ENCODE measurements around the gene SIL1.

Gene SIL1

DNA sequence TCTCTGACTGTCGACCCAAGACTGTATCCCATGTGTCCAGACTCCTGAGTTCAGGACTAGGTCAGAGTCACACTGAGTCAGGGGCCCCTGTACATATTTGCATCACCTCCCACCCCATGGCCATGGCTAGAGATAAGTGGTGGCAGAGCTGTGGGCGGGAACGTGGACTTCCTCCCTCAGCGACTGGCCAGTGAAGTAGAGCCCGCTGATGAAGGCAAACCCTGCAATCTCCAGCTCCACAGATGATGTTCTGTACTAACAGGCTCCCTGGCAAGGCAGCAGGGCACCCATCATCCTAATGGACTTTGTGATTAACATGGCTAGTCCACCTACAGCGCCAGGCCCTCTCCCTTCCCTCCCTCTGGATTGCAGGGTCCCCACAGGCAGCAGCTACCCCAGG, 212.5 kb downstream of the SIL1 start:
- Histone ChIP-seq H3K27me3 (ENCODE audit: control insufficient read depth, insufficient read depth, low read length) (no peaks in the 10 kb centered on the region), H3K9ac (ENCODE audit: low read length) (peak overlapping the region; percentile 18), H3K9me3 (ENCODE audit: control insufficient read depth, low read length) (no peaks in the 10 kb centered on the region), H3K36me3 (ENCODE audit: control insufficient read depth, insufficient read depth, low read length) (no peaks in the 10 kb centered on the region), H3K4me1 (ENCODE audit: control insufficient read depth, insufficient read depth, low read length) (peaks cover 19% of the 10 kb centered on the region), H3K4me3 (ENCODE audit: low read length) (no peak overlapping the region)

DNA sequence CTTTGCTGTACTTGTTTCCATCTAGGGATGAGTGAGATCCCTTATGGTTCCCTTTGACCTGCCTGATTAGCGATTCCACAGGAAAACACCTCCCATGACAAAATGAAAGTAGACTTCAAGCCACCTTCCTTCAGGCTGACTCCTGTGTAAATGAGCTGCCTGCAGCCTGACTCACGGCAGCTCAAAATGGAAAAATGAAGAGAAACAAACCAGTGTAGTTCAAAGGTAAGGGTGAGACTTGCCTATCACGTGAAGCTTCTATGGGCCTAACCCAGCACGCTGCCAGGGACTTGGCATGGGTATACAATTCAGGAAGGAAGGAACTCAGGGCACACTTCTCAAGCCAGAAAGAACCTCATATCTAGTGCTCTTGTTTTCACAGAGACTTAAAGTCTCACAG, 212.9 kb downstream of the SIL1 start:
- Histone ChIP-seq H3K9ac (ENCODE audit: low read length) (peak overlapping the region; percentile 18), H3K27me3 (ENCODE audit: control insufficient read depth, insufficient read depth, low read length) (no peaks in the 10 kb centered on the region), H3K4me3 (ENCODE audit: low read length) (no peak overlapping the region), H3K4me1 (ENCODE audit: control insufficient read depth, insufficient read depth, low read length) (peaks cover 19% of the 10 kb centered on the region), H3K9me3 (ENCODE audit: control insufficient read depth, low read length) (no peaks in the 10 kb centered on the region), H3K36me3 (ENCODE audit: control insufficient read depth, insufficient read depth, low read length) (no peaks in the 10 kb centered on the region)

DNA sequence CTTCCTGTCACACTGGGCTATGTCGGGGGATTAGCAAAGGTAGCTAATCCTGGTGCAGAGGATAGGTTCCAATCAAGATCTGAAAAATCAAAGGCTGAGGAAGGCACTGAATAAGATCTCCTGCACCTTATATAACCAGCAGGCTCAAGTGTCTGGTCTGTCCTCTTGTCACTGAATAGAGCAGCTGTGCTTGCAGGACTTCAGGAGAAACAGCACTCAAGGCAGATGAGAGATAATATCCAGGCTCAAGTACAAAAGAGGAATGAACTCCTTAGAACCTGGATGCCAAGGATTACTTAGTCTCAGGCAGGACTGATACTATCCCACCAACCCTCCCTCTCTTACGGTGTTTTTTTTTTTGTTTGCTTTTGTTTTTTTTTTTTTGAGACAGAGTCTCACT, 214.2 kb downstream of the SIL1 start:
- H3K36me3 ChIP-seq (ENCODE audit: control insufficient read depth, insufficient read depth, low read length) = no peaks in the 10 kb centered on the region
- no peaks in the 10 kb centered on the region for H3K27me3 ChIP-seq (ENCODE audit: control insufficient read depth, insufficient read depth, low read length)
- no peak overlapping the region for H3K9ac ChIP-seq (ENCODE audit: low read length)
- H3K4me3 ChIP-seq (ENCODE audit: low read length) = no peak overlapping the region
- H3K4me1 ChIP-seq (ENCODE audit: control insufficient read depth, insufficient read depth, low read length) = peaks cover 19% of the 10 kb centered on the region
- no peaks in the 10 kb centered on the region for H3K9me3 ChIP-seq (ENCODE audit: control insufficient read depth, low read length)

DNA sequence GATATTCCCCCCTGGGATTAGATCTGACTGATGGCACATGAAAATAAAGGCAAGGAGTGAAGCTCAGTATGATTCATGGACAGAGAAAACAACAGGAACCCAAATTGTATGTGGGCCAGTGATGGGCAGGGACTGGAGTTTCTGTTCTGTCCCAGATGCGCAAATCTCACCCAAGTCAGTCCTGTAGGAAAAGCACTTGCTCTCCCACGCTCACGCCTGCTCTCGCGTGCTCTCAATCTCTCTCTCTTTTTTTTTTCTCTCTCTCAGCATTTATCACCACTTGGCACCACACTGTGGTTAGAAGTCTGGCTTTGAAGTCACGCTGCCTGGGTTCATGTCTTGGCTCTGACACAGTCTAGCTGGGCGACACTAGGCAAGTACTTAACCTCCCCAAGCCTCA, 216.6 kb downstream of the SIL1 start:
- no peak overlapping the region for H3K9ac ChIP-seq (ENCODE audit: low read length)
- H3K36me3 ChIP-seq (ENCODE audit: control insufficient read depth, insufficient read depth, low read length) = no peaks in the 10 kb centered on the region
- no peaks in the 10 kb centered on the region for H3K9me3 ChIP-seq (ENCODE audit: control insufficient read depth, low read length)
- H3K4me1 ChIP-seq (ENCODE audit: control insufficient read depth, insufficient read depth, low read length) = peaks cover 19% of the 10 kb centered on the region
- H3K27me3 ChIP-seq (ENCODE audit: control insufficient read depth, insufficient read depth, low read length) = no peaks in the 10 kb centered on the region
- H3K4me3 ChIP-seq (ENCODE audit: low read length) = no peak overlapping the region

DNA sequence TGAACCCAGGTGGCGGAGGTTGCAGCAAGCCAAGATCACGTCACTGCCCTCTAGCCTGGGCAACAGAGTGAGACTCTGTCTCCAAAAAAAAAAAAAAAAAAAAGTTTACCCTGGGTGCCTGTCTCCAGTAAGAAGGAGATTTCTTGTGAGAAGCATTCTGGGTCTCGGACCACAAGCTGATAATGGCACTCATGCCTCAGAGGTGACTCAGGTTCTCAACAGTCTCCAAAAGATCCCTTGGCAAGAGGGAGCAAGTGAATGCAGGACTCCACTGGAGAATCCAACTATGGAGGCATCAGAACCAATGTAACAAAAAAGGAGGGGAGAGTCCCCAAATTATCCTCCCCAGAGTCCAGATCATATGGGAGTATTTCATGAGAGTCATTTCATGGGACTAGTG, 217.0 kb downstream of the SIL1 start:
- H3K9me3 ChIP-seq (ENCODE audit: control insufficient read depth, low read length) = no peaks in the 10 kb centered on the region
- no peaks in the 10 kb centered on the region for H3K27me3 ChIP-seq (ENCODE audit: control insufficient read depth, insufficient read depth, low read length)
- no peak overlapping the region for H3K9ac ChIP-seq (ENCODE audit: low read length)
- H3K4me1 ChIP-seq (ENCODE audit: control insufficient read depth, insufficient read depth, low read length) = peaks cover 16% of the 10 kb centered on the region
- H3K36me3 ChIP-seq (ENCODE audit: control insufficient read depth, insufficient read depth, low read length) = no peaks in the 10 kb centered on the region
- H3K4me3 ChIP-seq (ENCODE audit: low read length) = no peak overlapping the region

DNA sequence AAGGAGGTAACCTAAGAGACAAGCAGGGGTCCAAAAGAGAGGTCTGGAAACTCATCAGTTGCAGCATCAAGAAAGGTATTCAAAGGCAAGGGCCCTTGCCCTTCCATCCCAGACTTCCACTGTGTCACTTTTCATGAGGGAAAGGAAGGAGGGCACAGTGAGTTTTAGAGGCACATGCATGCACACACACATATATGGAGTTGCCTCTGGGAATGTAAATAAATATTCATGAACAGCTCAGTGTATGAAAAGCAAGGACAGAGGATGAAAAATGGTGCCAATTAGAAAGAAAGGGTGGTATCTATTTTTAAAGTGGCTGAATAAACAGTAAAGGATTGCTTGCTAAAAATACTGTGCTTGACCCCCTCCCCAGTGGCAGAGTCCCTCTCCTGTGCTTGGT, 217.7 kb downstream of the SIL1 start:
- no peaks in the 10 kb centered on the region for H3K36me3 ChIP-seq (ENCODE audit: control insufficient read depth, insufficient read depth, low read length)
- H3K4me3 ChIP-seq (ENCODE audit: low read length) = no peak overlapping the region
- H3K4me1 ChIP-seq (ENCODE audit: control insufficient read depth, insufficient read depth, low read length) = peaks cover 9% of the 10 kb centered on the region
- no peaks in the 10 kb centered on the region for H3K27me3 ChIP-seq (ENCODE audit: control insufficient read depth, insufficient read depth, low read length)
- H3K9ac ChIP-seq (ENCODE audit: low read length) = no peak overlapping the region
- no peaks in the 10 kb centered on the region for H3K9me3 ChIP-seq (ENCODE audit: control insufficient read depth, low read length)

DNA sequence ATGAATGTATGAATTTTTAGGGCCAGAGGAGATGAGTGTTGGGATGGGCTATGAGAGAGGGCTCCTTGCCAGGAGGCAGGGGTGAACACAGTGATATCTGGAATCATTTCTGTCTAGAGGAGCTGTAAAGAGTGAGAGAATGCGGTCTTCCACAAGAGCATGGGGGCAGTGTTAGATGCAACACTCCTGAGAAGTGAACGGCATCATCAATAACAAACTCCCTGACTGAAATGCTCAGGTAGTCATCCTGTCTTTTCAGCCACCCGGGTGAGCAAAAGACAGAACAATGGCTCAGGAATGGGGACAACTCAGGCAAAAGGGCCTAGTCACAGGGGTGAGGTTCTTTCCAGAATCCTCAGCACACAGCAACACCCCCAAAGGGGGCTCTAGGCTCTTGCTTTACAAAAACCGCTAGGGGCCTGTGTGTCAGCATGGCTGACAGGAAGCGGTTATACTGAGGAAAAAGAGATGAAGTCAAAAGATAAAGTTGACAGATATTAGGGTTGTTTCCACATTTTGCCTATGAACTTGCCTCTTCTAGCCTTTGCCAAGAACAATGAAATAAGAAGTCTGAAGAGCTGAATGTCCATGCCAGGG, 218.4 kb downstream of the SIL1 start:
- peaks cover 8% of the 10 kb centered on the region for H3K4me1 ChIP-seq (ENCODE audit: control insufficient read depth, insufficient read depth, low read length)
- H3K4me3 ChIP-seq (ENCODE audit: low read length) = no peak overlapping the region
- H3K9ac ChIP-seq (ENCODE audit: low read length) = no peak overlapping the region
- H3K27me3 ChIP-seq (ENCODE audit: control insufficient read depth, insufficient read depth, low read length) = no peaks in the 10 kb centered on the region
- no peaks in the 10 kb centered on the region for H3K36me3 ChIP-seq (ENCODE audit: control insufficient read depth, insufficient read depth, low read length)
- H3K9me3 ChIP-seq (ENCODE audit: control insufficient read depth, low read length) = no peaks in the 10 kb centered on the region

DNA sequence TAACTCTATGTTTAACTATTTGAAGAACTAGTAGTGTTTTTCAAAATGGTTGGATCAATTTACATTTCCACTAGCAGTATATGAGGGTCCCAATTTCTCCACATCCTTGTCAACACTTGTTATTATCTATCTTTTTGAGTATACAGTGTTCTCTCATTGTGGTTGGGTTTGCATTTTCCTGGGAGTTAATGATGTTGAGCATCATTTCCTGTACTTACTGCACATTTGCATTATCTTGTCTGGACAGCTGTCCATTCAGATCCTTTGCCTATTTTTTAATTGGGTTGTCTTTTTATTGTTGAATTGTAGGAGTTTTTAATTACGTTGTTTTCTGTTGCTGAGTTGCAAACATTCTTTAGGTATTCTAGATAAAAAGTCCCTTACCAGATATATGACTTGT, 219.6 kb downstream of the SIL1 start:
- H3K4me3 ChIP-seq (ENCODE audit: low read length) = no peak overlapping the region
- H3K9me3 ChIP-seq (ENCODE audit: control insufficient read depth, low read length) = no peaks in the 10 kb centered on the region
- no peaks in the 10 kb centered on the region for H3K36me3 ChIP-seq (ENCODE audit: control insufficient read depth, insufficient read depth, low read length)
- no peak overlapping the region for H3K9ac ChIP-seq (ENCODE audit: low read length)
- peaks cover 15% of the 10 kb centered on the region for H3K4me1 ChIP-seq (ENCODE audit: control insufficient read depth, insufficient read depth, low read length)
- H3K27me3 ChIP-seq (ENCODE audit: control insufficient read depth, insufficient read depth, low read length) = no peaks in the 10 kb centered on the region

DNA sequence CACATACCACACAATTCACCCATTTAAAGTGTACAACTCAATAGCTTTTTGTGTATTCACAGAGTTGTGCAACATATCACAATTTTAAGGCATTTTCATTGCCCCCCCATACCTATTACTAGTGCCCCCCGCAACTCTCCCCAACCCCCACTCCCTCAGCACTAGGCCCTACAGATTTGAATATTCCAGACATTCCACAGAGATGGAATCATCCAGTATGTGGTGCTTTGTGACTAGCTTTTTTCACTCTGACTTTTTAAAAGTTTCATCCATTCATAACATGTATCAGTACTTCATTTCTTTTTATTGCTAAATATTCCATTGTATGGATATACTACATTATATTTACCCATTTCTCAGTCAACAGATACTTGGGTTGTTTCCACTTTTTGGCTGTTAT, 220.1 kb downstream of the SIL1 start:
- peaks cover 15% of the 10 kb centered on the region for H3K4me1 ChIP-seq (ENCODE audit: control insufficient read depth, insufficient read depth, low read length)
- H3K36me3 ChIP-seq (ENCODE audit: control insufficient read depth, insufficient read depth, low read length) = no peaks in the 10 kb centered on the region
- H3K9me3 ChIP-seq (ENCODE audit: control insufficient read depth, low read length) = no peaks in the 10 kb centered on the region
- H3K4me3 ChIP-seq (ENCODE audit: low read length) = no peak overlapping the region
- no peak overlapping the region for H3K9ac ChIP-seq (ENCODE audit: low read length)
- H3K27me3 ChIP-seq (ENCODE audit: control insufficient read depth, insufficient read depth, low read length) = no peaks in the 10 kb centered on the region

DNA sequence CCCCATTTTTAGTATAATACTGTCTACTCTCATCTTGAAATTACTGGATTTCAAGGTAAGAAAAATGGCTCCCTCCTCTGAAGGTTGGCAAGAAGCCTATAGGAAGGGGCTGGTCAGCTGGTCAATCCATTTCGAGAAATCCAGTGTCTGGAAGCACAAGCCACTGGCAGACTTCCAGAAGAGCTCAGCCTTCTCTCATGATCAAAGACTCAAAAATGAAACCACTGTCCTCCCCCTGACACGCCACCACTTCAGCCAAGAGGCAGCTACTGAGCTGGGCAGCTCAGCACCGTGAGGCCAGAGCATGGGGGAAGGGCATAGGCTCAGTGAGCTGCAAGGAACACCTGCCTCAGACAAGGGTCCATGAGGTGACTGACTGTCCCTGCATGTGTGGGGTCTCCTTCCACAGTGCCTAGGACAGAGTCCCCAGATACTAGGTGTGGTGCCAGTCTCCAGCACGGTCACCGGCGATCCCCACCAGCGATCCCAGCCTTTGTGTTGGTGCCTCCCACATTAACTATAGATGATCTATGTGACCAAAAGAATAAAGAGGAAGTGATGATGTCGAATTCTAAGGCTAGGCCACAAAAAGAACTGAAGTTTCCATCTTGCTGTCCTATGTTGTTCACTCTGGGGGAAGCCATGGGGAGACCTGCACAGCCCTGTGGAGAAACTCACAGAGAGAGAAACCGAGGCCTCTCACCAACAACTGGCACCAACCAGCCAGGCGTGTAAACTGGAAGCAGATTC, 222.9 kb downstream of the SIL1 start:
- Histone ChIP-seq H3K9me3 (ENCODE audit: control insufficient read depth, low read length) (no peaks in the 10 kb centered on the region), H3K4me1 (ENCODE audit: control insufficient read depth, insufficient read depth, low read length) (peaks cover 20% of the 10 kb centered on the region), H3K36me3 (ENCODE audit: control insufficient read depth, insufficient read depth, low read length) (no peaks in the 10 kb centered on the region), H3K27me3 (ENCODE audit: control insufficient read depth, insufficient read depth, low read length) (no peaks in the 10 kb centered on the region), H3K9ac (ENCODE audit: low read length) (no peak overlapping the region), H3K4me3 (ENCODE audit: low read length) (no peak overlapping the region)

DNA sequence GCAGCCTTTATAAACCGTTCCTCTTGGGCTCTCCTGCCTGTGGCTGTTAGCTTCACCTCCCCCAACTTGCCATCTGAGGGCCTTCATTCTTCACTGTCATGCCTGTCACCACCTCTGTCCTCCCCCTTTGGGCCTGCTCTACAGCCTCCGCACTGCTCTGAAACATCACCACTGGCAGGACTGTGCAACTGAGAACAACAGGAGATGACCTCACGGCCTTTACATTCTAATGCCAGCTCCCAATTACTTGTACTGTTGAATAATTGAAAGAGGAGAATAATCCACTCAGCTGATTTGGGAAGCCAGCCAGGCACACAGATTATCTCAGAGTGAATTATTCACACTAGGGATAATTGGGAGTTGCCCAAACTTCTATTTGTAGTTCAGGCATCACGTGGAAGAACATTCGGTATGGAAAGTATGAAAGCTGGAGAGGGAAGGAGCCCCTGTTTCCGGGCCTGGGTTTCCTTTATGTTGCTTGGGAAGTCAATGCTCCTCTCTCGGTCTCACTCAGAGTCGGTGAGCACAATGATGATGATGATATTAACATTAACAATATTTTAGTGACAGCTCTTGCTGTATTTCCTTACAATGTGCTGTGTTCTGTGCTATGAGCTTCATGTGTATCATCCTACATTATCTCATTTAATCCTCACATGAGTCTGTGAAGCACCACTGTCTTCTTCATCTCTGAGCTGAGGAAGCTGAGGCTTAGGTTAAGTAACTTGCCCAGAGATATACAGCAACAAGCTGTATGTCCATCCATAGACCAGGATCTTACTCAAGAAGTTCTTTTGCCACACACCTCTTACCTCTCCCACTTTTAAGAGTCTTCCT, 223.7 kb downstream of the SIL1 start:
- Histone ChIP-seq H3K27me3 (ENCODE audit: control insufficient read depth, insufficient read depth, low read length) (no peaks in the 10 kb centered on the region), H3K36me3 (ENCODE audit: control insufficient read depth, insufficient read depth, low read length) (no peaks in the 10 kb centered on the region), H3K9ac (ENCODE audit: low read length) (no peak overlapping the region), H3K4me1 (ENCODE audit: control insufficient read depth, insufficient read depth, low read length) (peaks cover 20% of the 10 kb centered on the region), H3K4me3 (ENCODE audit: low read length) (no peak overlapping the region), H3K9me3 (ENCODE audit: control insufficient read depth, low read length) (no peaks in the 10 kb centered on the region)

DNA sequence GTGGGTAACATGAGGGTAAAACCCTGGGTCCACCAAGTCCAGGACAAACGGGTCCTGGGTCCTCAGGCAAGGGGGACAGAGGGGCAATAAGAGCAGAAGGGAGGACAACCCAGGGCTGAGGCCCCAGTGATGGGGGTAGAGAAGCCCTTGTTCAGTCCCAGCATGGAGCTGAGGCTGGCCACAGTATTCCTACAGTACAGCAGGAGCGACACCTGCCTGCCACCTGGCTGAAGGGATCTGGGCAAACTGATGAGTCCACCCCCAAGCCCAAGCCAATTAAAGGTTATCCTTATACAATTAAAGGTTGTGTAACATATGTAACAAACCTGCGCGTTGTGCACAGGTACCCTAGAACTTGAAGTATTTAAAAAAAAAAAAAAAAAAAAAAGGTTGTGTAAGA, 225.3 kb downstream of the SIL1 start:
- H3K27me3 ChIP-seq (ENCODE audit: control insufficient read depth, insufficient read depth, low read length) = no peaks in the 10 kb centered on the region
- H3K4me1 ChIP-seq (ENCODE audit: control insufficient read depth, insufficient read depth, low read length) = peaks cover 23% of the 10 kb centered on the region
- no peaks in the 10 kb centered on the region for H3K9me3 ChIP-seq (ENCODE audit: control insufficient read depth, low read length)
- no peak overlapping the region for H3K9ac ChIP-seq (ENCODE audit: low read length)
- H3K4me3 ChIP-seq (ENCODE audit: low read length) = no peak overlapping the region
- no peaks in the 10 kb centered on the region for H3K36me3 ChIP-seq (ENCODE audit: control insufficient read depth, insufficient read depth, low read length)

Measured in mucosa of stomach (tissue), 1 donor.